Dermis blood vessel endothelial cell (primary cell): ENCODE measurements around the gene RAD51B. TPM values are rescaled to one million over a fixed set of nuclear protein-coding genes. Genes with fewer than 3 reads are reported as not detected.

Experiments used
- DNase-seq: peaks from one replicate; pipeline ENCODE4 v3.0.0; 2010
- total RNA-seq: library from RNA; depleted of rRNA; stranded (reverse); fragments of >200 nt; gene quantifications from 2 replicates; pipeline ENCODE4 v1.2.3, GENCODE V29; 2014

RAD51B gene
- total RNA-seq, 1 donor from 2014 or later: 22.8 TPM

GRCh38 chr14:67908052-67908754, 88.6 kb downstream of the RAD51B start:
- no peak for DNase-seq

GRCh38 chr14:67911562-67911961, 92.0 kb downstream of the RAD51B start:
- DNase-seq: no peak

GRCh38 chr14:67916430-67916829, 96.9 kb downstream of the RAD51B start:
- DNase-seq: no peak

GRCh38 chr14:67917006-67917405, 97.4 kb downstream of the RAD51B start:
- no peak for DNase-seq

GRCh38 chr14:67918838-67919237, 99.3 kb downstream of the RAD51B start:
- no peak for DNase-seq

- DNase-seq: no peak
Observed at GRCh38 chr14:67919259-67920032, 99.9 kb downstream of the RAD51B start.

GRCh38 chr14:67926821-67927220, 107.2 kb downstream of the RAD51B start:
- DNase-seq: peak; percentile 20

- DNase-seq: no peak
Observed at GRCh38 chr14:67927244-67927643, 107.7 kb downstream of the RAD51B start.

- DNase-seq: no peak
Observed at GRCh38 chr14:67928375-67928774, 108.8 kb downstream of the RAD51B start.

- no peak for DNase-seq
Observed at GRCh38 chr14:67932708-67933246, 113.2 kb downstream of the RAD51B start.

- no peak for DNase-seq
Observed at GRCh38 chr14:67933266-67933665, 113.7 kb downstream of the RAD51B start.

GRCh38 chr14:67934087-67934486, 114.5 kb downstream of the RAD51B start:
- DNase-seq: peak; percentile 87

- DNase-seq: no peak
Observed at GRCh38 chr14:67934862-67935261, 115.3 kb downstream of the RAD51B start.

- no peak for DNase-seq
Observed at GRCh38 chr14:67935371-67935770, 115.8 kb downstream of the RAD51B start.

GRCh38 chr14:67938071-67938470, 118.5 kb downstream of the RAD51B start:
- DNase-seq: no peak

- peak; percentile 58 for DNase-seq
Observed at GRCh38 chr14:67940486-67941455, 121.2 kb downstream of the RAD51B start.

- peak; percentile 8 for DNase-seq
Observed at GRCh38 chr14:67941456-67942018, 122.0 kb downstream of the RAD51B start.

GRCh38 chr14:67942080-67942710, 122.6 kb downstream of the RAD51B start:
- DNase-seq: no peak

GRCh38 chr14:67943947-67944346, 124.4 kb downstream of the RAD51B start:
- DNase-seq: peak; percentile 92

- no peak for DNase-seq
Observed at GRCh38 chr14:67944605-67945004, 125.0 kb downstream of the RAD51B start.

GRCh38 chr14:67949771-67950170, 130.2 kb downstream of the RAD51B start:
- DNase-seq: no peak

- no peak for DNase-seq
Observed at GRCh38 chr14:67950386-67950785, 130.8 kb downstream of the RAD51B start.
